Muscle layer of duodenum (tissue), 2 donors: ENCODE data around the gene STAB2.

Source experiments
- H3K27ac ChIP-seq: one replicate; pipeline ENCODE4 v1.7.0; 2013; ENCODE audit warnings: mild to moderate bottlenecking, low read length
- H3K27me3 ChIP-seq: one replicate; pipeline ENCODE4 v1.7.0; 2013; ENCODE audit warnings: low read depth, mild to moderate bottlenecking, control low read depth, low read length
- H3K36me3 ChIP-seq, 2 donors: one replicate each; pipeline ENCODE4 v1.7.0; 2013; ENCODE audit warnings: low read length in 2 of 2, control low read depth in 1 of 2, mild to moderate bottlenecking in 1 of 2; ENCODE audit not compliant: insufficient read depth in 2 of 2, control insufficient read depth in 1 of 2
- H3K4me1 ChIP-seq, 2 donors: one replicate each; pipeline ENCODE4 v1.7.0; 2013; ENCODE audit warnings: low read length in 2 of 2, mild to moderate bottlenecking in 2 of 2, control low read depth in 1 of 2, moderate library complexity in 1 of 2; ENCODE audit not compliant: insufficient read depth in 2 of 2, control insufficient read depth in 1 of 2
- H3K4me3 ChIP-seq, 2 donors: one replicate each; pipeline ENCODE4 v1.7.0; 2013; ENCODE audit warnings: low read length in 2 of 2, low read depth in 1 of 2, mild to moderate bottlenecking in 1 of 2
- H3K9me3 ChIP-seq, 2 donors: one replicate each; pipeline ENCODE4 v1.7.0; 2013; ENCODE audit warnings: low read length in 2 of 2, control low read depth in 1 of 2, mild to moderate bottlenecking in 1 of 2; ENCODE audit not compliant: control insufficient read depth in 1 of 2
- donor health status: healthy.

STAB2 gene

GRCh38 chr12:103673891-103674375 lies 86.9 kb downstream of the STAB2 start:
- H3K27me3 ChIP-seq = no peaks in the 10 kb centered on the region
- no peaks in the 10 kb centered on the region for H3K36me3 ChIP-seq
- peaks cover 0 to 6% of the 10 kb centered on the region in 2 donors for H3K4me1 ChIP-seq
- no peaks in the 10 kb centered on the region for H3K9me3 ChIP-seq
- no peak overlapping the region for H3K27ac ChIP-seq
- no peak overlapping the region for H3K4me3 ChIP-seq

DNA sequence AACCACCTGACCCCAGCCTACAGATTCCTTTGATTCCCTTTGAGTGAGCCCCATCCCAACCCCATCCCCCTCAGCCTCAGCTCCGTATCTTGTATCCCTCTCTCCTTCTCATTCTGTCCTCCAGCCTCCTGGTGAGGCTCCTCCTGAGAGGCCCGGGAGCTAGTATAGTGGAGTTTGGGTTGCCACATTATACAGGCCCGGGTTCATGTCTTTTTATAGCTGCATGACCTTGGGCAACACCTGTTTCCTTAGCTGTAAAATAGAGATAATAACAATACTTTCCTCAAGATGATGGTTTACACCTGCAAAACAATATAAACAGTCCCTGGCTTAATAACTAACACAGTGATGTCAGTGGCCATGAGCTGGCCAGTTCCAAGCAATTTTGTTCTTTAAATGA lies 89.8 kb downstream of the STAB2 start:
- H3K4me3 ChIP-seq = no peak overlapping the region
- H3K36me3 ChIP-seq = no peaks in the 10 kb centered on the region
- no peaks in the 10 kb centered on the region for H3K9me3 ChIP-seq
- H3K27ac ChIP-seq = no peak overlapping the region
- H3K27me3 ChIP-seq = no peaks in the 10 kb centered on the region
- peaks cover 6 to 22% of the 10 kb centered on the region in 2 donors for H3K4me1 ChIP-seq

DNA sequence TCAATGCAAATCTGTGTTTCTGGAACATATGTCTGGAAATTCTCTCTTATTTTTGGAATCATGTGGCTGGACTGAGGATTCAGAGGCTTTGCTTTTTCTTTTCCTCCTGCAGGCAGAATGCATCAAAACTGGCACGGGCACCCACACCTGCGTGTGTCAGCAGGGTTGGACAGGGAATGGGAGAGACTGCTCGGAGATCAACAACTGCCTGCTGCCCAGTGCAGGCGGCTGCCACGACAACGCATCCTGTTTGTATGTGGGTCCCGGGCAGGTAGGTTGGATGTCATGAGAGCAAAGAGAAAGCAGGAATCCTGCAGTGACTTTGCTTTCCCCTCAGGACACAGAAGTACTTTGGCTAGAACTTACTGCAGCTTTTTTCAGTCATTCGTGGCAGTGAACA lies 90.3 kb downstream of the STAB2 start:
- no peaks in the 10 kb centered on the region for H3K9me3 ChIP-seq
- no peaks in the 10 kb centered on the region for H3K27me3 ChIP-seq
- no peak overlapping the region for H3K27ac ChIP-seq
- no peaks in the 10 kb centered on the region for H3K36me3 ChIP-seq
- peaks cover 6 to 22% of the 10 kb centered on the region in 2 donors for H3K4me1 ChIP-seq
- H3K4me3 ChIP-seq = no peak overlapping the region

GRCh38 chr12:103677905-103678304 lies 90.8 kb downstream of the STAB2 start:
- Histone ChIP-seq H3K9me3 (no peaks in the 10 kb centered on the region), H3K27me3 (no peaks in the 10 kb centered on the region), H3K27ac (no peak overlapping the region), H3K4me1 (peaks cover 6 to 22% of the 10 kb centered on the region in 2 donors), H3K36me3 (no peaks in the 10 kb centered on the region), H3K4me3 (no peak overlapping the region)

DNA sequence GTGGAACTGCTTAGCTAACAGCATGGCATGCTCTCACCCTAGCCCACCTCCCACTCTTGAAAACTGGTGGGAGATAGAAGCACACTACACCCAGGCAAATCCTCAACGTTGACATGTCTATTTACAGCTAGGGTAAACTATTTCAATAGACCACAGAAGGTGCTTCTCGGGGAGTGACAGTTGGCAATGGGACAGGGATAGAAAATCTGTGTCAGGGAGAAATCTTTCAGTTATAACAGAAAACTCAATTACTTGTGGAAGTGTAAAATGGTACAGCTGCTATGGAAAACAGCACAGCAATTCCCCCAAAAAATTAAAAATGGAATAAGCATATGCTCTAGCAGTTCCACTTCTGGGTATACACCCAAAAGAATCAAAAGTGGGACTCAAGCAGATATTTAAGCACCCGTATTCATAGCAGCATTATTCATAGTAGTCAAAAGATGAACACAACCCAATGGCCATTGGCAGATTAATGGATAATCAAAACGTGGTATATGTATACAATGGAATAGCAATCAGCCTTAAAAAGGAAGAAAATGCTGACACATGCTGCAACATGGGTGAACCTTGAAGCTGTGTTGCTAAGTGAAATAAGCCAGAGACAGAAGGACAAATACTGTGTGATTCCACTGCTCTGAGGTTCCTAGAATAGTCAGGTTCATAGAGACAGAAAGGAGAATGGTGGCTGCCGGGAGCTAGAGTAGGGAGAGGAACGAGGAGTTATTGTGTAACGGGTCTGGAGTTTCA lies 92.5 kb downstream of the STAB2 start:
- Histone ChIP-seq H3K4me3 (no peak overlapping the region), H3K27ac (no peak overlapping the region), H3K27me3 (no peaks in the 10 kb centered on the region), H3K9me3 (no peaks in the 10 kb centered on the region), H3K36me3 (no peaks in the 10 kb centered on the region), H3K4me1 (peaks cover 6 to 22% of the 10 kb centered on the region in 2 donors)

DNA sequence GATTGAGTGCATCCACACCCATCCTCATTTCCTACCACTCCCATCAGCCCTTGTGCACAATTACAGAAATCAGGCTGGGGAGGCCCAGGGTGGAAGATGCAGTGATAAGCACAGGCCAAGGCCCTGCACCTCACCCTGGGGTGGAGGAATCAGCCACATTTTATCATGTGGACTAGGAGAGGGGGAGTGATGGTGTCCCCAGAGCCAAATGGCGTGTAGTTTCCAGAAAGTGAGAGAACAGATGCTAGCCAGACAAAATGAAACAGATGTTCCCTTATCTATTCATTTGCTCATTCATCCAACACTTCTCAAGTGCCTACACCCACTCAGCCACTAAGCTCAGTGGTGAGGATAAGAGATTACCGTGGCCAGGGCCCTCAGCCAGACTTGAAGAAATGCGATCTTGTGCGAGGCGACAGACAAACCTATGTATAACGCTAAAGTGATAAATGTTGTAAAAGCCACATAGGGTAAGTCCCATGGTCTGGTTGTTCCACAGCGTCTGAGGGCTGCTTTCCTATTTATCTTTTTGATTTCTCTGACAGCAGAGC lies 93.6 kb downstream of the STAB2 start:
- Histone ChIP-seq H3K36me3 (no peaks in the 10 kb centered on the region), H3K9me3 (no peaks in the 10 kb centered on the region), H3K4me1 (peaks cover 6 to 22% of the 10 kb centered on the region in 2 donors), H3K4me3 (no peak overlapping the region), H3K27ac (no peak overlapping the region), H3K27me3 (no peaks in the 10 kb centered on the region)

DNA sequence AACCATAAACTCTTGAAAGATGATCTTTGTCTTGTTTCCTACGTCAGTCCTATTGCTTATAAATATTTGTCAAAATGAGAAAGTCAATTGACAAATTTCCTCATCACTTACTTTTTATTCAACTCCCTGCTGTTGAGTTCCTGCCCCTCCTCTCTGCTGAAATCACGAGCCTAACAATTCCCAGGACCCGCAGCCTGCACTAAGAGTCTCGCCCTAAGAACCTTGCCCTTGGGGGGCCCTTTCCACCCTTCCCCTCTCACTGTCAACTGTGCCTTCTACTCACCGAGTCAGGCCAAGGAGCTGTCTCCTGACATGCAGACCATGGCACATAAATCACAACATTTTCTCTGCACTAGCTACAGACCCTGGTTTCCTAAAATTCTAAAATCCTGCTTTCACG lies 99.0 kb downstream of the STAB2 start:
- Histone ChIP-seq H3K27ac (no peak overlapping the region), H3K4me3 (no peak overlapping the region), H3K4me1 (peaks cover 0 to 2% of the 10 kb centered on the region in 2 donors)

DNA sequence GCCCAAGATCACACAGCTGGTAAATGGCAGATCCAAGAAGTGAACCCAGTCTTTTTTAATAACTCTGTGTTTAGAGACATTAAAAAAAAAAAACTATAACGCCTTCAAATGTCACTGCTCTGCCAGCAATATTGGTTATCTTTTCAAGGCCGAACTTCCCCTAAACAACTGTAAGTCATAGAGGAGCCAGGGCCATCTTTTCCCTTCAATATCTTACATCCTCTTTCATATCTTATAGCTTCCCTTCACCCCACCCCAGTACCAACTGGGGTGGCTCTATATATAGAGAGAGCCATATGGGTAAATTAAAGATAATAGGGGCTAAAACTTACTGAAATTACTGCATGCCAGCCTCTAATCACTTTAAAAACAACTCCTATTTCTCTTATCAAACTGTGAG lies 100.2 kb downstream of the STAB2 start:
- Histone ChIP-seq H3K9me3 (no peaks in the 10 kb centered on the region), H3K4me3 (no peak overlapping the region)

More for the DNA sequence above, 99.0 kb downstream of the STAB2 start:
- H3K27me3 ChIP-seq = no peaks in the 10 kb centered on the region
- no peaks in the 10 kb centered on the region for H3K9me3 ChIP-seq
- no peaks in the 10 kb centered on the region for H3K36me3 ChIP-seq

GRCh38 chr12:103688376-103689063 lies 101.4 kb downstream of the STAB2 start:
- no peaks in the 10 kb centered on the region for H3K4me1 ChIP-seq
- no peaks in the 10 kb centered on the region for H3K27me3 ChIP-seq
- H3K4me3 ChIP-seq = no peak overlapping the region
- no peaks in the 10 kb centered on the region for H3K36me3 ChIP-seq
- no peaks in the 10 kb centered on the region for H3K9me3 ChIP-seq
- H3K27ac ChIP-seq = no peak overlapping the region

More for the DNA sequence above, 100.2 kb downstream of the STAB2 start:
- H3K4me1 ChIP-seq = no peaks in the 10 kb centered on the region
- no peaks in the 10 kb centered on the region for H3K36me3 ChIP-seq
- no peaks in the 10 kb centered on the region for H3K27me3 ChIP-seq
- H3K27ac ChIP-seq = no peak overlapping the region

- Histone ChIP-seq H3K9me3 (no peaks in the 10 kb centered on the region), H3K4me1 (no peaks in the 10 kb centered on the region), H3K27me3 (no peaks in the 10 kb centered on the region), H3K4me3 (no peak overlapping the region), H3K36me3 (no peaks in the 10 kb centered on the region), H3K27ac (no peak overlapping the region)
These were observed 103.4 kb downstream of the STAB2 start for GRCh38 chr12:103690426-103690825.

- Histone ChIP-seq H3K27ac (no peak overlapping the region), H3K4me3 (no peak overlapping the region), H3K9me3 (no peaks in the 10 kb centered on the region), H3K27me3 (no peaks in the 10 kb centered on the region), H3K4me1 (no peaks in the 10 kb centered on the region), H3K36me3 (no peaks in the 10 kb centered on the region)
These were observed 104.0 kb downstream of the STAB2 start for GRCh38 chr12:103691063-103691462.
